Stomach smooth muscle (tissue), 2 donors: ENCODE measurements around the gene CMTR2.
"Not testable (repeated sequence)": the region's sequence is repeated elsewhere in the genome, so short reads cannot be mapped to it uniquely, and the experiment has no call there.

Source experiments
- H3K27ac ChIP-seq: one replicate; pipeline ENCODE4 v1.7.0; 2013; ENCODE audit warnings: mild to moderate bottlenecking, low read length, inconsistent platforms
- H3K27me3 ChIP-seq, 2 donors: one replicate each; pipeline ENCODE4 v1.7.0; 2013; ENCODE audit warnings: low read length in 2 of 2; ENCODE audit not compliant: insufficient read depth in 2 of 2, control insufficient read depth in 1 of 2
- H3K36me3 ChIP-seq, 2 donors: one replicate each; pipeline ENCODE4 v1.7.0; 2013; ENCODE audit warnings: low read length in 2 of 2; ENCODE audit not compliant: control insufficient read depth in 2 of 2, insufficient read depth in 2 of 2
- H3K4me1 ChIP-seq: one replicate; pipeline ENCODE4 v1.7.0; 2013; ENCODE audit warnings: low read length; ENCODE audit not compliant: control insufficient read depth, insufficient read depth
- H3K4me3 ChIP-seq, 2 donors: one replicate each; pipeline ENCODE4 v1.7.0; 2013; ENCODE audit warnings: low read length in 2 of 2
- H3K9ac ChIP-seq, 2 donors: one replicate each; pipeline ENCODE4 v1.7.0; 2013; ENCODE audit warnings: low read length in 2 of 2, mild to moderate bottlenecking in 1 of 2
- H3K9me3 ChIP-seq, 2 donors: one replicate each; pipeline ENCODE4 v1.7.0; 2013; ENCODE audit warnings: low read length in 2 of 2; ENCODE audit not compliant: control insufficient read depth in 2 of 2
- donor health status: healthy.
- donor health status: Pancreatic carcinoma.

Gene CMTR2

GRCh38 chr16:71288890-71289731 lies at the start of gene CMTR2:
Gene CMTR2, minus strand, starts transcription at chr16:71289402. Its CDS starts 3,482 bp downstream, at chr16:71285920.
- H3K27ac ChIP-seq = peak within 1 kb of the TSS; percentile 82
- H3K27me3 ChIP-seq = peaks cover 0 to 5% of the 10 kb centered on the region in 2 donors
- H3K9ac ChIP-seq = peak within 1 kb of the TSS; percentile 90 to 92
- H3K4me3 ChIP-seq = peak within 1 kb of the TSS; percentile 90 to 96
- H3K4me1 ChIP-seq = peaks cover 10% of the 10 kb centered on the region
- no peaks in the 10 kb centered on the region for H3K9me3 ChIP-seq
- peaks cover 10 to 12% of the 10 kb centered on the region in 2 donors for H3K36me3 ChIP-seq

- peaks cover 0 to 4% of the 10 kb centered on the region in 2 donors for H3K9me3 ChIP-seq
- no peak overlapping the region for H3K9ac ChIP-seq
- no peaks in the 10 kb centered on the region for H3K36me3 ChIP-seq
- H3K27ac ChIP-seq = no peak overlapping the region
- peaks cover 0 to 10% of the 10 kb centered on the region in 2 donors for H3K27me3 ChIP-seq
- H3K4me1 ChIP-seq = no peaks in the 10 kb centered on the region
- no peak overlapping the region for H3K4me3 ChIP-seq
Observed at GRCh38 chr16:71338632-71339031, 49.4 kb upstream of the CMTR2 start.

- Histone ChIP-seq H3K4me3 (no peak overlapping the region), H3K36me3 (no peaks in the 10 kb centered on the region), H3K27me3 (peaks cover 0 to 10% of the 10 kb centered on the region in 2 donors), H3K27ac (no peak overlapping the region), H3K9ac (no peak overlapping the region), H3K4me1 (no peaks in the 10 kb centered on the region), H3K9me3 (peaks cover 0 to 4% of the 10 kb centered on the region in 2 donors)
Observed at GRCh38 chr16:71338193-71338592, 49.0 kb upstream of the CMTR2 start.

GRCh38 chr16:71337631-71338030 lies 48.4 kb upstream of the CMTR2 start:
- no peaks in the 10 kb centered on the region for H3K36me3 ChIP-seq
- H3K27ac ChIP-seq = no peak overlapping the region
- H3K27me3 ChIP-seq = peaks cover 0 to 10% of the 10 kb centered on the region in 2 donors
- H3K9me3 ChIP-seq = peaks cover 0 to 4% of the 10 kb centered on the region in 2 donors
- no peak overlapping the region for H3K4me3 ChIP-seq
- no peaks in the 10 kb centered on the region for H3K4me1 ChIP-seq
- no peak overlapping the region for H3K9ac ChIP-seq

- Histone ChIP-seq H3K36me3 (no peaks in the 10 kb centered on the region), H3K27me3 (no peaks in the 10 kb centered on the region), H3K9me3 (peaks cover 0 to 5% of the 10 kb centered on the region in 2 donors), H3K4me1 (no peaks in the 10 kb centered on the region), H3K4me3 (no peak overlapping the region), H3K9ac (no peak overlapping the region), H3K27ac (no peak overlapping the region)
Observed at GRCh38 chr16:71328151-71328550, 38.9 kb upstream of the CMTR2 start.

- Histone ChIP-seq H3K4me3 (no peak overlapping the region), H3K9ac (no peak overlapping the region), H3K9me3 (peaks cover 0 to 5% of the 10 kb centered on the region in 2 donors), H3K27me3 (no peaks in the 10 kb centered on the region), H3K36me3 (no peaks in the 10 kb centered on the region), H3K27ac (no peak overlapping the region), H3K4me1 (no peaks in the 10 kb centered on the region)
Observed at GRCh38 chr16:71327720-71328119, 38.5 kb upstream of the CMTR2 start.

GRCh38 chr16:71319999-71320398 lies 30.8 kb upstream of the CMTR2 start:
- Histone ChIP-seq H3K36me3 (no peaks in the 10 kb centered on the region), H3K27ac (no peak overlapping the region), H3K27me3 (no peaks in the 10 kb centered on the region), H3K4me3 (no peak overlapping the region), H3K4me1 (no peaks in the 10 kb centered on the region), H3K9me3 (no peaks in the 10 kb centered on the region), H3K9ac (no peak overlapping the region)

- H3K4me1 ChIP-seq = no peaks in the 10 kb centered on the region
- no peak overlapping the region for H3K4me3 ChIP-seq
- H3K27me3 ChIP-seq = peaks cover 3 to 6% of the 10 kb centered on the region in 2 donors
- H3K36me3 ChIP-seq = no peaks in the 10 kb centered on the region
- H3K27ac ChIP-seq = no peak overlapping the region
- no peaks in the 10 kb centered on the region for H3K9me3 ChIP-seq
- H3K9ac ChIP-seq = no peak overlapping the region
Observed at GRCh38 chr16:71315269-71315668, 26.1 kb upstream of the CMTR2 start.

GRCh38 chr16:71313591-71313990 lies 24.4 kb upstream of the CMTR2 start:
- not testable (repeated sequence) for H3K9ac ChIP-seq, H3K27me3 ChIP-seq, H3K9me3 ChIP-seq, H3K4me1 ChIP-seq, H3K27ac ChIP-seq, H3K4me3 ChIP-seq, H3K36me3 ChIP-seq

- H3K27me3 ChIP-seq = peaks cover 3 to 7% of the 10 kb centered on the region in 2 donors
- no peaks in the 10 kb centered on the region for H3K9me3 ChIP-seq
- H3K27ac ChIP-seq = no peak overlapping the region
- H3K9ac ChIP-seq = no peak overlapping the region
- no peak overlapping the region for H3K4me3 ChIP-seq
- H3K4me1 ChIP-seq = no peaks in the 10 kb centered on the region
- no peaks in the 10 kb centered on the region for H3K36me3 ChIP-seq
Observed at GRCh38 chr16:71311553-71312158, 22.5 kb upstream of the CMTR2 start.

GRCh38 chr16:71303938-71304337 lies 14.7 kb upstream of the CMTR2 start:
- no peak overlapping the region for H3K9ac ChIP-seq
- H3K9me3 ChIP-seq = peaks cover 3 to 5% of the 10 kb centered on the region in 2 donors
- peaks cover 0 to 7% of the 10 kb centered on the region in 2 donors for H3K27me3 ChIP-seq
- H3K4me1 ChIP-seq = no peaks in the 10 kb centered on the region
- H3K4me3 ChIP-seq = no peak overlapping the region
- H3K36me3 ChIP-seq = no peaks in the 10 kb centered on the region
- H3K27ac ChIP-seq = no peak overlapping the region
